T-helper 1 cell treated with Interleukin-12 subunit alpha and Interleukin-12 subunit beta and Interleukin-4 antibody, amounts not matched to agents 30 ng/mL and 1 ng/mL, for 36 hours (primary cell): Measurements from ENCODE around the gene NEK5. TPM values are rescaled to one million over a fixed set of nuclear protein-coding genes. Genes with fewer than 3 reads are reported as not detected.
"Not testable (repeated sequence)": the region's sequence is repeated elsewhere in the genome, so short reads cannot be mapped to it uniquely, and the experiment has no call there.

Experiments
- intact Hi-C: fragments of 100-400 bp; cut with micrococcal nuclease; formaldehyde crosslinking; loops from one replicate; pipeline ENCODE4 v1.15.1; 2024
- total RNA-seq: library from RNA; stranded (reverse); gene quantifications from 2 replicates; pipeline ENCODE4 v1.2.3, GENCODE V29; 2022

NEK5 gene, protein sequence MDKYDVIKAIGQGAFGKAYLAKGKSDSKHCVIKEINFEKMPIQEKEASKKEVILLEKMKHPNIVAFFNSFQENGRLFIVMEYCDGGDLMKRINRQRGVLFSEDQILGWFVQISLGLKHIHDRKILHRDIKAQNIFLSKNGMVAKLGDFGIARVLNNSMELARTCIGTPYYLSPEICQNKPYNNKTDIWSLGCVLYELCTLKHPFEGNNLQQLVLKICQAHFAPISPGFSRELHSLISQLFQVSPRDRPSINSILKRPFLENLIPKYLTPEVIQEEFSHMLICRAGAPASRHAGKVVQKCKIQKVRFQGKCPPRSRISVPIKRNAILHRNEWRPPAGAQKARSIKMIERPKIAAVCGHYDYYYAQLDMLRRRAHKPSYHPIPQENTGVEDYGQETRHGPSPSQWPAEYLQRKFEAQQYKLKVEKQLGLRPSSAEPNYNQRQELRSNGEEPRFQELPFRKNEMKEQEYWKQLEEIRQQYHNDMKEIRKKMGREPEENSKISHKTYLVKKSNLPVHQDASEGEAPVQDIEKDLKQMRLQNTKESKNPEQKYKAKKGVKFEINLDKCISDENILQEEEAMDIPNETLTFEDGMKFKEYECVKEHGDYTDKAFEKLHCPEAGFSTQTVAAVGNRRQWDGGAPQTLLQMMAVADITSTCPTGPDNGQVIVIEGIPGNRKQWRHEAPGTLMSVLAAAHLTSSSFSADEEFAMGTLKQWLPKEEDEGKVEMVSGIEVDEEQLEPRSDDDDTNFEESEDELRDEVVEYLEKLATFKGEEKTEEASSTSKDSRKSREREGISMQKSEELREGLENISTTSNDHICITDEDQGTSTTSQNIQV
- 0.15 TPM in 1 of 2 replicates, not detected in the other for total RNA-seq

GRCh38 chr13:52128714-52129700 is at the start of gene NEK5:
TSS of gene NEK5 (minus strand) at chr13:52129073. CDS start at chr13:52127482, 1,591 bp downstream.
- intact Hi-C loops, result loop anchor here (1.0 to 5.0 kb wide), 11 partner anchors 30 to 1002 kb away; partner anchors contain the start of genes ALG11, DHRS12, NEK3 and TMEM272

- intact Hi-C loops, result no loop called here
Observed at GRCh38 chr13:52177276-52177675, 48.4 kb upstream of the NEK5 start.

- intact Hi-C loops, result not testable (repeated sequence)
Observed at GRCh38 chr13:52173970-52174369, 45.1 kb upstream of the NEK5 start.

DNA sequence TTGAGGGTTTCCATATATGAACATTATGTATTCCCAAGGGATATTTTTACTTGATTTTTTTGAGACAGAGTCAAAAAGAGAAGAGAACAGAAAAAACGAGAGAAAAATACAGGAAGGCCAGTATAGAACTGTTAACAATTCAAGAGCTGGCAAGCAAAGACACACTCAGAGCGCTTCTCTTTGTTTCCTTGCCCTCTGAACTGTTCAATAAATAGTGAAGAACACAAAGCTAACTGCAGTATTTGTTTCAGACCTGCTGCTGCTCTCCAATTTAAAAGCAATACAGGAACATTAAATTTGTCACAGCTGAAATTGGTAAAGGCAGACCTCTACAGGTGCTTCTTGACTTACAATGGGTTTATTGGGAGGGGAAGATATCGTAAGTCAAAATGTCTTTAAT is 44.5 kb upstream of the NEK5 start:
- intact Hi-C loops, result no loop called here

DNA sequence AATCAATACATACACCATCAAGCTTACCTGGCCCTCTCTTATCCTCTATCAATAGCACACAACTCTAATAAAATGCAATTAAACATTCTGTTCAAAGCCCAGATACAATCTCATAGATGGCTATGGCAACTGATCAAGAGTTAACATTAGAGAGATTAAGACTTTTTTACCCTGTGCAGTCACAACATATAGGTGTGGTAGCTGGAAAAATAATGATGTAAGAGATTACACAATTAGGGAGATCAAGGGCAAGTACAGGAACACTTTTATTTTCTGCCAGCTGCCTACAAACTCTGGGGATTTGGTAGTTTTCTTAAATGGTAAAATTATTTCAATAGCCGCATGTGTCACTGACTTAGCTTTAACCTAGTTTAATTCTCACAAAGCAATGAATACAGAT is 42.8 kb upstream of the NEK5 start:
- intact Hi-C loops, result not testable (repeated sequence)

GRCh38 chr13:52170828-52171391 is 42.0 kb upstream of the NEK5 start:
- intact Hi-C loops, result not testable (repeated sequence)

- intact Hi-C loops, result no loop called here
Observed at GRCh38 chr13:52169839-52170238, 41.0 kb upstream of the NEK5 start.

- intact Hi-C loops, result no loop called here
Observed at GRCh38 chr13:52165411-52165810, 36.5 kb upstream of the NEK5 start.

DNA sequence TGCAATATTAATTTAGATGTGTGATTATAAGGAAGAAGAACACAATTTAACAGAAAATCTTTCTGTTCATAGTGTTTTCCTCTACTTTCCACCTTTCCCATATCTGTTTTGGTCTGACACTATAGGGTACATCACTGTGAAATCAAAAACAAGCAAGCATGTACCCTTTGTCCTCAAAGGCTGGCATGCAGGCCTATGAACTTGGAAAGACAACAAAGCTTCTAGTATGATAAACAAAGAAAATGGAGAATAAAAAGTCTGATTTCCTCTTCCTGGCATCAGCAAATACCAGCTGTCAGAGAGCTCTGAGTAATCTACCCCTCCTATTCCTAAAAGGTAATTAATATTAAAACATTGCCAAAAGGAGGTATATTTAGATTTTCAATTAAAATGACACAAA is 36.1 kb upstream of the NEK5 start:
- intact Hi-C loops, result no loop called here

DNA sequence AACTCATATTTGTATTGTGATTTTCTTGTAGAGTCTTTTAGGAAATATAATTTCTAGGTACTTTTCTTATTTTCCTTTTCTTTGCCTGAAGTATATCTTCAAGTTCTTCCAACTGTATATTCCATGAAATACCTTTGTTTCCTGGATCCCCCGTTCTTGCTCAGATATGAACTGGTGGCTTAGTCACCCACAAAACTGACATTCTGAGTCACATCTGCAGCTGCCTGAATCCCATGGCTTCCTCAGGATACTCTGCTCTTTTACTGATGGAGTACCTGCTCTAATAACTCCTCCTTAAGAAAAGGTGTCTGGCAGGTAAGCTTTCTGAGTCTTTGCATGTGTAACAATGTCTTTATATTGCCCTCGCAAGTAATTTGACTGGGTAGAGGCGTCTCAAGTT is 35.0 kb upstream of the NEK5 start:
- intact Hi-C loops, result not testable (repeated sequence)

- intact Hi-C loops, result no loop called here
Observed at GRCh38 chr13:52162279-52163101, 33.6 kb upstream of the NEK5 start.

GRCh38 chr13:52161181-52161646 is 32.3 kb upstream of the NEK5 start:
- intact Hi-C loops, result no loop called here

GRCh38 chr13:52160506-52160905 is 31.6 kb upstream of the NEK5 start:
- intact Hi-C loops, result no loop called here

DNA sequence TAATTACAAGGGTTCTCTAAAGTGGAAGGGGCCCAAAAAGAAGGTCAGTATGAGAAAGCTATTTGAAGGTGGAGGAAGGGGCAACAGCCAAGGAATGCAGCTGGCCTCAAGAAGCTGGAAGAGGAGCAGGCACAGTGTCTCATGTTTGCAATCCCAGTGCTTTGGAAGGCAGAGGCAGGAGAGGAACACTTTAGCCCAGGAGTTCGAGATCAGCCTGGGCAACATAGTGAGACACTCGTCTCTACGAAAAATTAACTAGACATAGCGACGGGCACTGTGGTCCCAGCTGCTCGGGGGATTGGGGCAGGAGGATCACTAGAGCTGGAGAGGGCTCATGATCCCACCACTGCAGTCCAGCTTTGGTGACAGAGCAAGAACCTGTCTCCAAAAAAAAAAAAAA is 31.2 kb upstream of the NEK5 start:
- intact Hi-C loops, result no loop called here

DNA sequence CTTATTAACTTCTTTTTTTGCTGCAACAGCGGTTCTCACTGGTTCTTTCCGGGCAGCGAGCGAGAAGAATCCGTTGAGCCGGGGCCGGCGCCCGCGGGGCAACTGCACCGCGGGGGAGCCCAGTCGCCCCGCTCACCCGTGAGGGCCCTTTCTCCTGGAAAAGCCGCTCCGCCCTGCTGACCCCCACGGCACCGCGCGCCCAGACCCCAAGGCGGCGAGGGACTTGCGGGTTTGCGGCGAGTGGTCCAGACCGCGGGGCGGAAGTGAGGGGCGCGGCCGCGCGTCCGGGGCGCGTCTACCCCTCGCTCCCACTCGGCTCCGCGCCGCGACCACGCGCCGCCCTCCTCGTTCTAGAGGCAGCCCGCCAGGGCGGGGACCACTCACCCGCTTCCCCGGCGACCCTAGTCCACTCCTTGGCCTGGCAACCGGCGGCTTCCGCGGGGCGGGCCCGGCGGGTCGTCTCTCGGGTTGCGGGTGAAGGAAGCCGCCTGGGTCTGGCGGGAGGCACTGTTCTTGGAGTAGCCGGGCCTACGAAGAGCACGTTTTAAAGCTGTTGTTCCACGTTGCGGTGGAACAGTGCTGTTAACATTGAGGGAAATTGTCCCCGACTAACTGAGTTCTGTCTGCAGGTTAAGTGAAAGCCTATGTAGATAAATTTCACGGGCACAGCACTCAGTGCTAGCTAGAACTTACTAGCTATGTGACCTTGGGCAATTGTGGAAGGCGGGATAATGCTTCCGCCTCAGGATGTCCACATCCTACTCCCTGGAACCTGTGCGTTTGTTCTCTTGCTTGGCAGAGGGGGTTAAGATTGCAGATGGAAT is 30.5 kb upstream of the NEK5 start, which contains the start of gene NEK3:
NEK3 (minus strand) TSS at position 439 of the 824 bp plus-strand sequence. CDS start 3,406 bp downstream, outside the sequence.
- intact Hi-C loops, result loop anchor here (1.0 to 10.0 kb wide), 5 partner anchors 31 to 707 kb away; partner anchors contain the start of genes ALG11, CKAP2 and VPS36

DNA sequence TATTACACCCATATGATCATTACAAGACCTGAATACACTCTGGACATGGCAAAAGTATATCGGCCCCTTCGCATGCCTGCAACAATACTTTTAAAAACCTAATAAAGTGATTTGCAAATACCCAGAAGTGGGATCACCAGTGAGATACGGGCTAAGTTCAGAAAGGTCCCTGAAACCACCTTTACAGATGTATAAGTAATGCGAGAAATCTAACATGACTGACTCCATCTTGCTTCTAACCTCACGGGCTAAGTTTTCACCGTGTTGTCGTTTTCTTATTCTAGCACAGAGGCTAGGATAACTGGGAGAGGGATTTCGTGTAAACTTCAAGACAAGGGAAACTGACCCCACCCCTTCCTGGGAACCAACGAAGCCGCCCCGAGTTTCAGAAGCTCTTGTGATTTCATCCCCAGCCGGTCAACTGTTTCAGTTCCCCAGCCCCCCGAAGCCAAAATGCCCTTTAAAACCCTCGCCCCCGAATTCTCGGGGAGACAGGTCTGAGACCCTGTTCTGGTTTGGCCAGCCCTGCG is 29.8 kb upstream of the NEK5 start:
- intact Hi-C loops, result loop anchor here (1.0 to 10.0 kb wide), 5 partner anchors 30 to 706 kb away; partner anchors contain the start of genes ALG11, CKAP2 and VPS36

DNA sequence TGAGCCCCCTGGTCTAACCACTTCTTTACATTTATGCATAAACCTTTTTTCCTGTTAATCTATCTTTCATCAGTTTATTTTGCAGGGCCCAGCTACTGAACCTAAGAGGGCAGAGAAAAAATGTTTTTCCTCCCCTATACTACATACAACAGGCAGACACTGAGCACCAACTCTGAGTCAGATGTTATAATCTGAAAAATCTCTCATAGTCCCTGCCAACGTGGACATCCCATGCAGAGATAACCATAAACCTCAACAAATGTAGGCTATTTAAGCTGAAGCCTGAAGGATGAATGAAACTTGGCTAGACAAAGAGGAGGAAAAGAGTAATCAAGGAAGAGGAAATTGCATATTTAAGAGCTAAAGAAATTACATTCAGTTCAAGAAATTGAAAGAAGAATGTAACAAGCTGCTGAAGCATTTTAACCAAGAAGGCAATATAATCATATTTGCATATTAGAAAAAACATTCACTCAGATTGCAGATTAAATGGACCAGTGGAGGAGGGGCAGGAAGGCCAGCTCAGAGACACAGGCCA is 27.9 kb upstream of the NEK5 start:
- intact Hi-C loops, result loop anchor here (10.0 kb wide), 1 partner anchor 298 kb away; the partner anchor contains the start of genes CKAP2 and VPS36

DNA sequence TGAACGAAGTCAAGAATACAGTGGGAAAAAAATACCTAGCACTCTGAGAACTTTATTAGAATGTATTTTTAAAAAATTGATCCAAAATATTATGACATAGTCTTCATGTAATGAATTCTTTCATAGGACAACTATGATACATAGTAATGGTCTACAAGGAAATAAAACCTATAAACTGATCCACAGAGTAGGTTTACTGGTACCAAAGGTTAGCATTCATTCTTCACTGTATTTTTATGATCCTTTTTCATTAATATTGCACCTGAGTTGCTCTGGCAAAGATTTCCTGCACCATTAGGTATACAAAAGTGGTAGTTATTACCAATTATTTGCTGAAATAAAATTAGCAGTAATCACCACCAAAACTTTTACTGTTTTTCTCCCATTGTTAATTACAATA is 26.3 kb upstream of the NEK5 start:
- intact Hi-C loops, result loop anchor here (10.0 kb wide), 1 partner anchor 300 kb away; the partner anchor contains the start of genes CKAP2 and VPS36
